ENCODE results near the gene GNG7.

GRCh38 chr19:2693492-2694160, 8.9 kb downstream of the GNG7 start:
- no peak for TF ChIP-seq CTCF (IDR thresholded peaks at IDR 0.05; ENCODE audit: low read depth, low read length, poor library complexity, severe bottlenecking)
- no peak for TF ChIP-seq EZH2phosphoT487 (IDR thresholded peaks at IDR 0.05; ENCODE audit: borderline replicate concordance, low read length)

All from DOHH2 (cell line).